ENCODE data around the gene CGB5. TPM values are rescaled to one million over a fixed set of nuclear protein-coding genes. Genes with fewer than 3 reads are reported as not detected.

CGB5 gene
- total and polyA plus RNA-seq, 2 donors (not counting 3 experiments of a cell fraction or from before 2014, with no cell fraction given) = not detected

GRCh38 chr19:49064768-49065611 is 21.3 kb downstream of the CGB5 start, which contains the start of gene NTF4:
Gene NTF4, minus strand, starts transcription at chr19:49064818. Its CDS starts 2,821 bp downstream, at chr19:49061997.
- no peaks in the 10 kb centered on the region for H3K4me1 ChIP-seq (ENCODE audit: control insufficient read depth, extremely low read depth, insufficient read depth, low read length)
- no peak within 1 kb of the TSS for H3K4me3 ChIP-seq (replicated peaks in 1 of 3; ENCODE audit: insufficient read depth in 1 of 3, low read depth in 1 of 3, low read length in 3 of 3)
- FAIRE-seq = no peak
- no peaks in the 10 kb centered on the region for H3K9me3 ChIP-seq (replicated peaks; ENCODE audit: control insufficient read depth, insufficient read depth, low read length)
- no TSS peak for BruUV-seq (replicated peaks)
- DNase-seq (ENCODE audit: low read depth, low spot score) = no peak
- H3K27me3 ChIP-seq (ENCODE audit: control insufficient read depth in 2 of 2, insufficient read depth in 2 of 2, low read length in 2 of 2) = peaks cover 30 to 40% of the 10 kb centered on the region in 2 experiments
- ChIA-PET POLR2A (no interaction called here), CTCF (interaction anchor here (0.6 to 1.9 kb wide), 5 partner anchors 9 to 140 kb away, joined by 3 to 6 read pairs (median 5); no protein-coding TSS in a partner anchor)
- H3K27ac ChIP-seq (ENCODE audit: insufficient read depth, low read depth, low read length) = no peak within 1 kb of the TSS
- intact Hi-C loops (cut with micrococcal nuclease) (no loop called here), dilution Hi-C loops (cut with MboI; ENCODE audit: extremely low pct_ligation_motif_present, low sequenced_read_pairs) (no loop called here)
- H3K9ac ChIP-seq (replicated peaks; ENCODE audit: extremely low read depth, insufficient read depth, low read length) = no peak within 1 kb of the TSS
- no peak within 1 kb of the TSS for H2AFZ ChIP-seq (ENCODE audit: low read depth, low read length)
- no peaks in the 10 kb centered on the region for H3K9me1 ChIP-seq (replicated peaks; ENCODE audit: control insufficient read depth, extremely low read depth, insufficient read depth, low read length)
- no peaks in the 10 kb centered on the region for H3K36me3 ChIP-seq (ENCODE audit: control insufficient read depth in 2 of 2, extremely low read depth in 1 of 2, insufficient read depth in 2 of 2, low read length in 2 of 2)
- H3K79me2 ChIP-seq (ENCODE audit: control insufficient read depth, insufficient read depth, low read length) = no peaks in the 10 kb centered on the region
- no peaks in the 10 kb centered on the region for H4K20me1 ChIP-seq (replicated peaks; ENCODE audit: control insufficient read depth, extremely low read depth, insufficient read depth, low read length)
- H3K4me2 ChIP-seq (ENCODE audit: insufficient read depth, low read length) = no peak within 1 kb of the TSS
- TF ChIP-seq, protein P1, sequence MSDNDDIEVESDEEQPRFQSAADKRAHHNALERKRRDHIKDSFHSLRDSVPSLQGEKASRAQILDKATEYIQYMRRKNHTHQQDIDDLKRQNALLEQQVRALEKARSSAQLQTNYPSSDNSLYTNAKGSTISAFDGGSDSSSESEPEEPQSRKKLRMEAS (IDR thresholded peaks at IDR 0.05; ENCODE audit: insufficient read depth, insufficient read length) = no peak
- TF ChIP-seq JUN (IDR thresholded peaks at IDR 0.05; ENCODE audit: borderline replicate concordance, insufficient read depth, insufficient read length, low read depth) = no peak
- TF ChIP-seq EZH2 (IDR thresholded peaks at IDR 0.05; ENCODE audit: borderline replicate concordance, low read depth, low read length, severe bottlenecking) = no peak
- TF ChIP-seq, protein P2, sequence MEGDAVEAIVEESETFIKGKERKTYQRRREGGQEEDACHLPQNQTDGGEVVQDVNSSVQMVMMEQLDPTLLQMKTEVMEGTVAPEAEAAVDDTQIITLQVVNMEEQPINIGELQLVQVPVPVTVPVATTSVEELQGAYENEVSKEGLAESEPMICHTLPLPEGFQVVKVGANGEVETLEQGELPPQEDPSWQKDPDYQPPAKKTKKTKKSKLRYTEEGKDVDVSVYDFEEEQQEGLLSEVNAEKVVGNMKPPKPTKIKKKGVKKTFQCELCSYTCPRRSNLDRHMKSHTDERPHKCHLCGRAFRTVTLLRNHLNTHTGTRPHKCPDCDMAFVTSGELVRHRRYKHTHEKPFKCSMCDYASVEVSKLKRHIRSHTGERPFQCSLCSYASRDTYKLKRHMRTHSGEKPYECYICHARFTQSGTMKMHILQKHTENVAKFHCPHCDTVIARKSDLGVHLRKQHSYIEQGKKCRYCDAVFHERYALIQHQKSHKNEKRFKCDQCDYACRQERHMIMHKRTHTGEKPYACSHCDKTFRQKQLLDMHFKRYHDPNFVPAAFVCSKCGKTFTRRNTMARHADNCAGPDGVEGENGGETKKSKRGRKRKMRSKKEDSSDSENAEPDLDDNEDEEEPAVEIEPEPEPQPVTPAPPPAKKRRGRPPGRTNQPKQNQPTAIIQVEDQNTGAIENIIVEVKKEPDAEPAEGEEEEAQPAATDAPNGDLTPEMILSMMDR (IDR thresholded peaks at IDR 0.05; ENCODE audit: extremely low read depth in 1 of 2, insufficient read depth in 1 of 2, low read depth in 1 of 2, low read length in 2 of 2) = no peak
- TF ChIP-seq GATA2 (IDR thresholded peaks at IDR 0.05; ENCODE audit: insufficient read depth, insufficient read length, low read depth, low read length) = no peak
- no peak for TF ChIP-seq MYC (IDR thresholded peaks at IDR 0.05; ENCODE audit: low read depth, low read length)
